ENCODE measurements around the gene SLC25A18.

DNA sequence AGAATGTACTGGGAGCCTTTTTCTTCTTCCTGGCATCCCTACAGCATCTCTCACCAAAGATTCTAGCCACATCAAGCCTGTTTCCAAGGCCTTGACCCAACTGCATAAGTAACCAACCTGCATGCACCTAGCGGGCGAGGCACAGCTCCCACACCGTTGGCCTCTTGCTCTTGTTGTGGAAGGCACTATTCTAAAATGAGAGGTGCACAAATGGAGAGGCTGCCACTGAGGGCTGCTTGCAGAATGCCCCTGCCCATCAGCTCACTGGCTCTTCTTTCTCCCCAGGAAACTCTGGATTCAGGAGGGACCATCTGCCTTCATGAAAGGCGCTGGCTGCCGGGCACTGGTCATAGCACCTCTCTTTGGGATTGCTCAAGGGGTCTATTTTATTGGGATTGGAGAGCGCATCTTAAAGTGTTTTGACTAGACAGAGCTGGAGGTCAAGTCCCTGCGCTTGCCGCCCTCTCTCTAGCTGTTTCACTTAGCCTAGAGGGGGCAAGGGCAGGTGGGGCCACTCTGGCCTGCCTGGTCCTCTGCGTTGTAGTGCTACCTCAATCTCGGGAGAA, 26.6 kb downstream of the SLC25A18 start:
- TF ChIP-seq, protein P1, sequence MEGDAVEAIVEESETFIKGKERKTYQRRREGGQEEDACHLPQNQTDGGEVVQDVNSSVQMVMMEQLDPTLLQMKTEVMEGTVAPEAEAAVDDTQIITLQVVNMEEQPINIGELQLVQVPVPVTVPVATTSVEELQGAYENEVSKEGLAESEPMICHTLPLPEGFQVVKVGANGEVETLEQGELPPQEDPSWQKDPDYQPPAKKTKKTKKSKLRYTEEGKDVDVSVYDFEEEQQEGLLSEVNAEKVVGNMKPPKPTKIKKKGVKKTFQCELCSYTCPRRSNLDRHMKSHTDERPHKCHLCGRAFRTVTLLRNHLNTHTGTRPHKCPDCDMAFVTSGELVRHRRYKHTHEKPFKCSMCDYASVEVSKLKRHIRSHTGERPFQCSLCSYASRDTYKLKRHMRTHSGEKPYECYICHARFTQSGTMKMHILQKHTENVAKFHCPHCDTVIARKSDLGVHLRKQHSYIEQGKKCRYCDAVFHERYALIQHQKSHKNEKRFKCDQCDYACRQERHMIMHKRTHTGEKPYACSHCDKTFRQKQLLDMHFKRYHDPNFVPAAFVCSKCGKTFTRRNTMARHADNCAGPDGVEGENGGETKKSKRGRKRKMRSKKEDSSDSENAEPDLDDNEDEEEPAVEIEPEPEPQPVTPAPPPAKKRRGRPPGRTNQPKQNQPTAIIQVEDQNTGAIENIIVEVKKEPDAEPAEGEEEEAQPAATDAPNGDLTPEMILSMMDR (conservative IDR thresholded peaks at IDR 0.05 in 1 of 2, IDR thresholded peaks at IDR 0.05 in 1 of 2; ENCODE audit: extremely low read depth in 1 of 2, insufficient read depth in 1 of 2, low read depth in 1 of 2, low read length in 2 of 2): no peak
- TF ChIP-seq EZH2 (IDR thresholded peaks at IDR 0.05; ENCODE audit: borderline replicate concordance, low read length): no peak
